ENCODE measurements around the gene VAV2.

The VAV2 gene

DNA sequence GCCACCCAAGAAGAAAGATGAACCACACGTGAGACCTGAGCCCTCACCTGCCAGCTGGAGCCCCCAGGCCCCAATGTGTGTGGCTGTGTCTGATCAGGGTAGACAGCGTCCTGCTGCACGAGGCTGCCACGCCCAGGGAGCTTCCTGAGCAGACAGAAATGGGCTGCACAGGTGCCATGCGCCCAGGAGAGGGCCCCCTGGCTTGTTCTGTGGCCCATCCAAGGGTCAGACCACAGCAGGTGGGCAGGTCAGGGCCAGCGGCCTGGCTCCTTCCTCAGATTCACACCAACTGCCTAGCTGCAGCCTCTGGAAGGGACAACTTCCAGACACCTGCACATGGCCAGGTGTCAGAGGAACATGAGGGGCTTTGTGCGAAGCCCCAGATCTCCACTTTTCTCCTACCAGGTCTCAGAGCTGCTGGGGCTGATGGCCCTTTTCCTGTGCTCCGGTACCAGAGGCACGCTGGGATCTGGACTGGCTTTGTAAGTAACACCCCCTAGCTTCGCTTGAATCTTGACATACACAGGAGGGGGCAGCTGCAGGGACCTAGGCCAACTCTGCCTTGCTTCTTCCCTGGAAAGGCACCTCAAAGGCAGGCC is 264.7 kb downstream of the VAV2 start:
- H3K23ac ChIP-seq (ENCODE audit: low read length): no peak overlapping the region
- H3K56ac ChIP-seq (ENCODE audit: low read length): no peak overlapping the region
- H3K79me2 ChIP-seq (ENCODE audit: control insufficient read depth, insufficient read depth, low read length): no peaks in the 10 kb centered on the region
- H3K27me3 ChIP-seq (ENCODE audit: insufficient read depth, low read length, poor library complexity): no peaks in the 10 kb centered on the region
- no peaks in the 10 kb centered on the region for H3K79me1 ChIP-seq (ENCODE audit: low read length)
- WGBS (ENCODE audit: extremely low coverage, insufficient coverage, low lambda C conversion rate): no CpG with 5 or more reads among the region's 10 CpGs
- no peak overlapping the region for H3K18ac ChIP-seq (ENCODE audit: low read length)
- H4K5ac ChIP-seq (ENCODE audit: low read length): no peak overlapping the region
- no peak overlapping the region for H4K8ac ChIP-seq (ENCODE audit: low read depth, low read length)
- no peak overlapping the region for H3K27ac ChIP-seq (ENCODE audit: low read depth, low read length)
- no peak overlapping the region for H2AK5ac ChIP-seq (ENCODE audit: low read length)
- H3K4me3 ChIP-seq (ENCODE audit: low read length): no peak overlapping the region
- no peaks in the 10 kb centered on the region for H3K36me3 ChIP-seq (ENCODE audit: control insufficient read depth, insufficient read depth, low read length)
- no peaks in the 10 kb centered on the region for H3K4me1 ChIP-seq (ENCODE audit: control insufficient read depth, low read depth, low read length)
- H3K4ac ChIP-seq (ENCODE audit: low read depth, low read length): no peak overlapping the region
- DNase-seq: no peak
- H2BK5ac ChIP-seq (ENCODE audit: low read length): no peak overlapping the region
- no peak overlapping the region for H2BK120ac ChIP-seq (ENCODE audit: low read depth, low read length)
- no peak overlapping the region for H2BK15ac ChIP-seq (replicated peaks; ENCODE audit: low read depth)
- H3K9ac ChIP-seq (ENCODE audit: low read length): no peak overlapping the region
- H3K4me2 ChIP-seq (ENCODE audit: low read length): no peak overlapping the region

DNA sequence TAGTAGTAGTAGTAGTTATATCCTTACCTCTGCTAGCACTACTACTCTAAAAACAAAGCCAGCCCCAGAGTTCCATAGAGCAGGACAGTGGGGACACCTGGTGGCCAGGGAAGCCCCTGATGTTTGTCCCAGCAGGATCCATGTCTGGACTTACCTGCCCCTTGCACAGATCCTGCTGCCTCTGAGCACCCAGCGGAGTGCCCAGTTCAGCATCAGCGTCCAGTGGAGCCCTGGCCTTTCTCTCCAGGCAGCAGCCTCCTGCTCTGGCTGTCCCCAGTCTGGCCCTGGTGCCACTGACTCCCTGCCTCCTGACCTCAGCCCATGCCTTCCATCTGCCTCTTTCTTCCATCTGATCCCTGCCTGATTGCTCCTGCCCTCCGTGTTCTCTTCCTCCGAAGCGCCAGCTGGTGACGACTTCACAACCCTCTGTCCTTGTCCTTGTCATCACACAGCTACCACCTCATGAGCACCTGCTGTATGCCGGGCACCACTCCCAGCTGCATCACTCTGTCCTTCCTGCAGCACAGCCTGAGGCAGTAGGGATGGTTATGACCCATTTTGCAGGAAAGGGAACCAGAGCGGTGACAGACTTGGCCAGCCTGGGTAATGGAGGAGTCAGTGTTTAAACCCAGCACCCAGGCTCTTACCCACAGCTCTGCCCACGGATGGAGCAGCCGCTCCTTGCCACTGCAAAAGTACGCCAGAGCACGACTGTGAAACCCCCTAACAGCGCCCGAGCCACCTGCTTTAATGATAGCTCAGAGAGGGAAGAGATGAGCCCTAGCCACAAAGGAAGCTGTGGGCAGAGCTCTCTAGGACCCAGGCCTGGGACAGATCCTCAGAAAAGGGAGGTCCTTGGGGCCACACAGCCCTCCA is 265.5 kb downstream of the VAV2 start:
- Histone ChIP-seq H4K5ac (ENCODE audit: low read length) (no peak overlapping the region), H3K79me2 (ENCODE audit: control insufficient read depth, insufficient read depth, low read length) (no peaks in the 10 kb centered on the region), H3K23ac (ENCODE audit: low read length) (no peak overlapping the region), H3K18ac (ENCODE audit: low read length) (no peak overlapping the region), H4K8ac (ENCODE audit: low read depth, low read length) (no peak overlapping the region), H3K4me2 (ENCODE audit: low read length) (no peak overlapping the region), H3K4me3 (ENCODE audit: low read length) (no peak overlapping the region), H3K27me3 (ENCODE audit: insufficient read depth, low read length, poor library complexity) (no peaks in the 10 kb centered on the region), H3K79me1 (ENCODE audit: low read length) (no peaks in the 10 kb centered on the region), H2AK5ac (ENCODE audit: low read length) (no peak overlapping the region), H3K36me3 (ENCODE audit: control insufficient read depth, insufficient read depth, low read length) (no peaks in the 10 kb centered on the region), H3K56ac (ENCODE audit: low read length) (no peak overlapping the region), H3K4me1 (ENCODE audit: control insufficient read depth, low read depth, low read length) (no peaks in the 10 kb centered on the region), H2BK15ac (replicated peaks; ENCODE audit: low read depth) (no peak overlapping the region), H2BK120ac (ENCODE audit: low read depth, low read length) (no peak overlapping the region), H3K27ac (ENCODE audit: low read depth, low read length) (no peak overlapping the region), H3K9ac (ENCODE audit: low read length) (no peak overlapping the region), H3K4ac (ENCODE audit: low read depth, low read length) (no peak overlapping the region), H2BK5ac (ENCODE audit: low read length) (no peak overlapping the region)
- DNase-seq: peak; percentile 65
- no CpG with 5 or more reads among the region's 14 CpGs for WGBS (ENCODE audit: extremely low coverage, insufficient coverage, low lambda C conversion rate)

DNA sequence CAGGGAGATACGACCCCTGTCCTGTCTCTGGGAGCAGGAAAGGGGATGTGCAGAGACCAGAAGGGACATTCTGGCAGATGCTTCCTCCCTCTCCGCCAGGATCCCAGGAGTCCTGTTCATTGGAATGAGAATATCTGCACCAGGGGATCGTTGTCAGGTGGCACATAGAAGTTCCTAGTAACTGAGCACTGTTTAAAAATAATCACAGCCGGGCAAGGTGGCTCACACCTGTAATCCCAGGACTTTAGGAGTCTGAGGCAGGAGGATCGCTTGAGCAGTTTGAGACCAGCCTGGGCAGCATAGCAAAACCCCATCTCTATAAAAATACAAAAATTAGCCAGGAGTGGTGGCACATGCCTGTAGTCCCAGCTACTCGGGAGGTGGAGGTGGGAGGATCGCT is 266.2 kb downstream of the VAV2 start:
- no peak overlapping the region for H3K9ac ChIP-seq (ENCODE audit: low read length)
- no peak overlapping the region for H2AK5ac ChIP-seq (ENCODE audit: low read length)
- H3K4me1 ChIP-seq (ENCODE audit: control insufficient read depth, low read depth, low read length): no peaks in the 10 kb centered on the region
- no peak overlapping the region for H3K4me2 ChIP-seq (ENCODE audit: low read length)
- H3K4ac ChIP-seq (ENCODE audit: low read depth, low read length): no peak overlapping the region
- no peaks in the 10 kb centered on the region for H3K79me1 ChIP-seq (ENCODE audit: low read length)
- no peaks in the 10 kb centered on the region for H3K36me3 ChIP-seq (ENCODE audit: control insufficient read depth, insufficient read depth, low read length)
- H3K56ac ChIP-seq (ENCODE audit: low read length): no peak overlapping the region
- H3K79me2 ChIP-seq (ENCODE audit: control insufficient read depth, insufficient read depth, low read length): no peaks in the 10 kb centered on the region
- no peak overlapping the region for H3K18ac ChIP-seq (ENCODE audit: low read length)
- DNase-seq: no peak
- H4K8ac ChIP-seq (ENCODE audit: low read depth, low read length): no peak overlapping the region
- H2BK120ac ChIP-seq (ENCODE audit: low read depth, low read length): no peak overlapping the region
- H3K4me3 ChIP-seq (ENCODE audit: low read length): no peak overlapping the region
- H3K23ac ChIP-seq (ENCODE audit: low read length): peak overlapping the region; percentile 45
- no peak overlapping the region for H2BK15ac ChIP-seq (replicated peaks; ENCODE audit: low read depth)
- no peak overlapping the region for H4K5ac ChIP-seq (ENCODE audit: low read length)
- H2BK5ac ChIP-seq (ENCODE audit: low read length): no peak overlapping the region
- no peak overlapping the region for H3K27ac ChIP-seq (ENCODE audit: low read depth, low read length)
- WGBS (ENCODE audit: extremely low coverage, insufficient coverage, low lambda C conversion rate): no CpG with 5 or more reads among the region's 7 CpGs
- no peaks in the 10 kb centered on the region for H3K27me3 ChIP-seq (ENCODE audit: insufficient read depth, low read length, poor library complexity)

DNA sequence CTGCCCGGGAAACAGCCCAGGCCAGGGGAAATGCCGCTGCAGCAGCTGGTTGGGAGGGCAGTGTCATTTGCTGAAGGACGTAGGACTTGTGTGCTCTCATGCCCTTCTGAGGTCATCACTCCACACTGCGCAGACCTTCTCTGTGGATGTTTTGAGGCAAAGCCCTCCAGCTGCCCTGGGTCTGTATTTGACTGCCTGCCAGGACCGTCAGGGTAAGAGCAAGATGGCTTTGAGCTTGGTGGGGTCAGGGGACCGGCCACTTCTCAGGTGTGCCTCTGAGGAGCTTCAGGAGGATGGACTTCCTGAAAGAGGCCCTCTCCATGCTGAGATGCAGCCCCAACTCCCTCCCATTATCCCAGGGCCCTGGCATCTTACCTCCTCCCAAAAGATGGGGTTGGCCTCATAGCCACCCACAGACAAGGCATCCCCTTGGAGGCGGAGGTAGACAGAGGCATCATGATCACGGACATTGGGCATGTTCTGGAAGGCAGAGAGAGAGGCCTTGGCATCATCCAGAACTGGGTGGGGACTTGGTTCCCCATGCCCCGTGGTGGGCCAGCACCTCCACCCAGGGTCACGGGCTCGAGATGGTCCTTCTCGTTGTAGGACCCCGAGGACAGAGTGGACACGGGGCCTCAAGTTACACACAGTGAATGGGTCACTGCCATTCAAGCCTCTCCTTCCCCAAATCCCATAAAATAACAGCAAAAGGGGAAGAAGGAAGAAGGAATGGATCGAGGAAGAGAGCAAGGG is 273.4 kb downstream of the VAV2 start:
- no peak for DNase-seq
- H3K23ac ChIP-seq (ENCODE audit: low read length): no peak overlapping the region
- no peaks in the 10 kb centered on the region for H3K27me3 ChIP-seq (ENCODE audit: insufficient read depth, low read length, poor library complexity)
- no peak overlapping the region for H3K18ac ChIP-seq (ENCODE audit: low read length)
- H3K4me1 ChIP-seq (ENCODE audit: control insufficient read depth, low read depth, low read length): no peaks in the 10 kb centered on the region
- no peak overlapping the region for H3K4me2 ChIP-seq (ENCODE audit: low read length)
- no peaks in the 10 kb centered on the region for H3K36me3 ChIP-seq (ENCODE audit: control insufficient read depth, insufficient read depth, low read length)
- no peak overlapping the region for H4K5ac ChIP-seq (ENCODE audit: low read length)
- no peaks in the 10 kb centered on the region for H3K79me2 ChIP-seq (ENCODE audit: control insufficient read depth, insufficient read depth, low read length)
- WGBS (ENCODE audit: extremely low coverage, insufficient coverage, low lambda C conversion rate): no CpG with 5 or more reads among the region's 15 CpGs
- no peak overlapping the region for H2BK120ac ChIP-seq (ENCODE audit: low read depth, low read length)
- H3K4me3 ChIP-seq (ENCODE audit: low read length): no peak overlapping the region
- no peak overlapping the region for H3K4ac ChIP-seq (ENCODE audit: low read depth, low read length)
- no peak overlapping the region for H2BK15ac ChIP-seq (replicated peaks; ENCODE audit: low read depth)
- no peak overlapping the region for H4K8ac ChIP-seq (ENCODE audit: low read depth, low read length)
- H3K9ac ChIP-seq (ENCODE audit: low read length): no peak overlapping the region
- H2BK5ac ChIP-seq (ENCODE audit: low read length): no peak overlapping the region
- H3K56ac ChIP-seq (ENCODE audit: low read length): no peak overlapping the region
- no peak overlapping the region for H3K27ac ChIP-seq (ENCODE audit: low read depth, low read length)
- no peaks in the 10 kb centered on the region for H3K79me1 ChIP-seq (ENCODE audit: low read length)
- no peak overlapping the region for H2AK5ac ChIP-seq (ENCODE audit: low read length)

DNA sequence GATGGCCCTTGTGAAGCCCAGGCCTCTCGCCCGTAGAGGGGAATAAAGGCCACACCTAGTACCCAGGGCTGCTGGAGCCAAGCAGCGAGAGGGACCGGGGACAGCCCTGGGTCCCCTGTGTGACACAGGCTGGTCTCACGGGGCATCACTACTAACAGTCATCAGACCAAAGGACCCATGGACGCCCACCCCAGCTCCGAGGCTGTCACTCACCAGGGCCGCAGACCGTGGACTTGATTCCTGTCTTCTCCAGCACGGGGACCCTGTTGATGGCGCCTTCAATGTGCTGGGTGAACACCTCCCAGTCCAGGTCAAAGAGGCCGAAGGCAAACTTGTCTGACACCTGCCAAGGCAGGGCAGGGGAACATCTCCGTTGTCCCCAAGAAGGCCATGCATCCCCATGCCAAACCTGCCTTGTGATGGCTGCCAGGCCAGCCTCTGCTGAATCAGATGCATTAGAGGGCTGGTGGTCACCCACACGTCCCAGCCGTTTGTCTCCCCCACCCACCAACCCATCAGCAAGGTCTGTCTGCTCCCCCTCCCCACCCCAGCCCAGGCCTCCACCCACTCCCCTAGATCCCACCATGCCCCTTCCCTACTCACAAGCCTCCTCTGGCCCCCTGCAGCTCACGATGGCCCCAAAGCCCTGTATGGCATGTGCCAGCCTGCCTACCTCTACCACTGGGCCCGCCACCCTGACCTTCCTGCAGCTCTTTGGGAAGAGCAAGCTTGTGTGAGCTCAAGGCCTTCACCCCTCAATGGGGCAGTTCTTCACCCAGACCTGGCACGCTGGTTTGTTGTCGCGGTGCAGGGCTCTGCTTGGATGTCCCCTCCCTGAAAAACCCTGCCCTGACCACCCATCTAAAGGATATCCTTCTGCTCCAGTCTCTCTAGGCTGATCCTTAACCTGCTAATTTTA is 274.8 kb downstream of the VAV2 start:
- WGBS (ENCODE audit: extremely low coverage, insufficient coverage, low lambda C conversion rate): no CpG with 5 or more reads among the region's 20 CpGs
- Histone ChIP-seq H3K56ac (ENCODE audit: low read length) (no peak overlapping the region), H3K18ac (ENCODE audit: low read length) (no peak overlapping the region), H4K5ac (ENCODE audit: low read length) (no peak overlapping the region), H3K23ac (ENCODE audit: low read length) (no peak overlapping the region), H3K4me1 (ENCODE audit: control insufficient read depth, low read depth, low read length) (no peaks in the 10 kb centered on the region), H3K4me2 (ENCODE audit: low read length) (no peak overlapping the region), H3K4ac (ENCODE audit: low read depth, low read length) (no peak overlapping the region), H3K4me3 (ENCODE audit: low read length) (no peak overlapping the region), H3K79me2 (ENCODE audit: control insufficient read depth, insufficient read depth, low read length) (no peaks in the 10 kb centered on the region), H3K9ac (ENCODE audit: low read length) (no peak overlapping the region), H4K8ac (ENCODE audit: low read depth, low read length) (no peak overlapping the region), H3K27ac (ENCODE audit: low read depth, low read length) (no peak overlapping the region), H3K79me1 (ENCODE audit: low read length) (no peaks in the 10 kb centered on the region), H2AK5ac (ENCODE audit: low read length) (no peak overlapping the region), H3K36me3 (ENCODE audit: control insufficient read depth, insufficient read depth, low read length) (no peaks in the 10 kb centered on the region), H3K27me3 (ENCODE audit: insufficient read depth, low read length, poor library complexity) (no peaks in the 10 kb centered on the region), H2BK15ac (replicated peaks; ENCODE audit: low read depth) (no peak overlapping the region), H2BK120ac (ENCODE audit: low read depth, low read length) (no peak overlapping the region), H2BK5ac (ENCODE audit: low read length) (no peak overlapping the region)
- no peak for DNase-seq

All from mesendoderm (in vitro differentiated cells).